ENCODE results near the gene RNF183. TPM values are rescaled to one million over a fixed set of nuclear protein-coding genes. Genes with fewer than 3 reads are reported as not detected.
A peak's percentile ranks its signal among the peaks of the same experiment; 100 is the strongest.

The RNF183 gene
- total RNA-seq, 1 donor from 2014 or later: 0.26 TPM

DNA sequence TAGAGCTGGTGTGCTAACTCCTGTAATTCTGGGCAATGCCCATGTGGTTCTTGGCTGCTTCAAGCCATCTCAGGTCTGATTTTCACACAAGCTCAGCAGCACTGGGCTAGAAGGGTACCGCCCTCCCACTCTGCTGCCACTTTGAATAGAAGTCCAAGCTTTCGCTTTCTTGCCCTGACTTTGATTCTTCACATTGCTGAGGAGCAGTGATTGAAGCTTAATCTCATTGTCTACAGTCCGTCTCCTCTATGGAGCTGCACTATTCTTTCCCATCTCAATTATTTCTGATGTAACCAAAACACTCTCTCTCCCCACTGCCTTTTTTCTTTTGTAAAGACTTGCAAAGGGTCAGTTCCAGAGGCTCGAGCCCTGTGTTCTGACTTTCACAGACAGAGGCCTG, 12.9 kb upstream of the RNF183 start:
- H3K4me3 ChIP-seq (ENCODE audit: low read depth, low read length): no peak overlapping the region
- TF ChIP-seq, protein P1, sequence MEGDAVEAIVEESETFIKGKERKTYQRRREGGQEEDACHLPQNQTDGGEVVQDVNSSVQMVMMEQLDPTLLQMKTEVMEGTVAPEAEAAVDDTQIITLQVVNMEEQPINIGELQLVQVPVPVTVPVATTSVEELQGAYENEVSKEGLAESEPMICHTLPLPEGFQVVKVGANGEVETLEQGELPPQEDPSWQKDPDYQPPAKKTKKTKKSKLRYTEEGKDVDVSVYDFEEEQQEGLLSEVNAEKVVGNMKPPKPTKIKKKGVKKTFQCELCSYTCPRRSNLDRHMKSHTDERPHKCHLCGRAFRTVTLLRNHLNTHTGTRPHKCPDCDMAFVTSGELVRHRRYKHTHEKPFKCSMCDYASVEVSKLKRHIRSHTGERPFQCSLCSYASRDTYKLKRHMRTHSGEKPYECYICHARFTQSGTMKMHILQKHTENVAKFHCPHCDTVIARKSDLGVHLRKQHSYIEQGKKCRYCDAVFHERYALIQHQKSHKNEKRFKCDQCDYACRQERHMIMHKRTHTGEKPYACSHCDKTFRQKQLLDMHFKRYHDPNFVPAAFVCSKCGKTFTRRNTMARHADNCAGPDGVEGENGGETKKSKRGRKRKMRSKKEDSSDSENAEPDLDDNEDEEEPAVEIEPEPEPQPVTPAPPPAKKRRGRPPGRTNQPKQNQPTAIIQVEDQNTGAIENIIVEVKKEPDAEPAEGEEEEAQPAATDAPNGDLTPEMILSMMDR (IDR thresholded peaks at IDR 0.05; ENCODE audit: insufficient read depth, low read length, severe bottlenecking): no peak
- FAIRE-seq: no peak

DNA sequence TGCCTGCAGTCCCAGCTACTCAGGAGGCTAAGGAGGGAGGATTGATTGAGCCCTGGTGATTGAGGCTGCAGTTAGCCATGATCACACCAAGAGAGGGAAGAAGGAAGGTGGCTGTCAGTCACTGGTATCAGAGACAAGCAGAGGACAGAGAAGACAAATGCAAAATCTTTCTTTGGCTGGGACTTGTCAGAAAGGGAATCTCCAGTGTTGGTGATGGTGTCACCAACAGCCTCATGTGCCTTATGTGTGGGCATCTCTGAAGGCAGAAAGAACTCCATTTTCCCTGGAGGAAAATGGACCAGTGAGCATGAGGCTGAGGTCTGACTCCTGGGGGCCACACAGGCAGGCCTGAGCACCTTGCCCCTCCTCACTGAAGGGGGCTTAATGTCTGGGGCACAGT, 12.1 kb upstream of the RNF183 start:
- H3K36me3 ChIP-seq (ENCODE audit: control insufficient read depth, insufficient read depth, low read length): no peaks in the 10 kb centered on the region
- no peak overlapping the region for H3K4me3 ChIP-seq (ENCODE audit: low read depth, low read length)
- no peaks in the 10 kb centered on the region for H3K27me3 ChIP-seq (ENCODE audit: control insufficient read depth, insufficient read depth, low read length)
- DNase-seq (ENCODE audit: low read depth) (no peak), FAIRE-seq (no peak)
- TF ChIP-seq, protein P1 (IDR thresholded peaks at IDR 0.05; ENCODE audit: insufficient read depth, low read length, severe bottlenecking): no peak

More for the DNA sequence above, 12.9 kb upstream of the RNF183 start:
- no peaks in the 10 kb centered on the region for H3K36me3 ChIP-seq (ENCODE audit: control insufficient read depth, insufficient read depth, low read length)
- DNase-seq (ENCODE audit: low read depth): no peak
- H3K27me3 ChIP-seq (ENCODE audit: control insufficient read depth, insufficient read depth, low read length): no peaks in the 10 kb centered on the region

DNA sequence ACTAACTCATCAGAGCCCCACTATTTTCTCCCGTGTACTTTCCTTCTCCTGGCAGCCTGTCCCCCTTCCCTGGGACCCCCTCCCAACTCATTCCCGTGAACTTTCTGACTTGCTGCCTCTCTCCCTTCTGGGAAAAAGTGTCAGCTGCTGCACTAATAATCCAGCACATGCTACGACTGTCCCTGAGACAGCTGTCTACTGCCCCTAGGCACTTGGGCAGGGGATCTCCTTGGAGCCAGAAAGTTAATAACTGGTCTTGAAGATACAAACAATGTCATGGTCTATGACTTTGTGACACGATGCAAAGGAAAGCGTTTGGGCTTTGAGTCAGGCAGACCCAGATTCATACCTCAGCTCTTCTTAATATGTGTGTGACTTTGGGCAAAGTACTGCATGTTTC, 10.1 kb upstream of the RNF183 start:
- no peak for FAIRE-seq
- Histone ChIP-seq H3K36me3 (ENCODE audit: control insufficient read depth, insufficient read depth, low read length) (no peaks in the 10 kb centered on the region), H3K4me3 (ENCODE audit: low read depth, low read length) (no peak overlapping the region), H3K27me3 (ENCODE audit: control insufficient read depth, insufficient read depth, low read length) (no peaks in the 10 kb centered on the region)
- DNase-seq (ENCODE audit: low read depth): no peak
- TF ChIP-seq, protein P1 (IDR thresholded peaks at IDR 0.05; ENCODE audit: insufficient read depth, low read length, severe bottlenecking): no peak

DNA sequence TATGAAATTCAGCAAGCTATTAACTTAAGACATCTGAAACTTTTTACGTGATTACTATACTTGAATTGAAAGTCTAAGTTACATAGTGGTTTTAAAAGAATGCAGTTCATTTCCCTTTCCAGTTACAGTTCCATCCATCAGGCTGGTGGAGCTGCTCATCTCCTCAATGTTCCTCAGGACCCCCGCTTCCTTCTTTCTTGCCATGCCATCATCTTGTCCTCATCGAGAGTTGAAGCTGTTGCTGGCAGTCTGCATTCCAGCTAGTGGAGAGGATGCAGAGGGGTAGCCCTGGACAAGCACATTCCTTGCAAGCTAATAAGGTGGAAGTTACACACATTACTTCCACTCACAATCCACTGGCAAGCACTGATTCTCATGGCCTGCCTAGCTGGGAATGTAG, 8.8 kb upstream of the RNF183 start:
- no peak overlapping the region for H3K4me3 ChIP-seq (ENCODE audit: low read depth, low read length)
- no peaks in the 10 kb centered on the region for H3K36me3 ChIP-seq (ENCODE audit: control insufficient read depth, insufficient read depth, low read length)
- DNase-seq (ENCODE audit: low read depth) (no peak), FAIRE-seq (no peak)
- H3K27me3 ChIP-seq (ENCODE audit: control insufficient read depth, insufficient read depth, low read length): no peaks in the 10 kb centered on the region
- TF ChIP-seq, protein P1 (IDR thresholded peaks at IDR 0.05; ENCODE audit: insufficient read depth, low read length, severe bottlenecking): no peak

DNA sequence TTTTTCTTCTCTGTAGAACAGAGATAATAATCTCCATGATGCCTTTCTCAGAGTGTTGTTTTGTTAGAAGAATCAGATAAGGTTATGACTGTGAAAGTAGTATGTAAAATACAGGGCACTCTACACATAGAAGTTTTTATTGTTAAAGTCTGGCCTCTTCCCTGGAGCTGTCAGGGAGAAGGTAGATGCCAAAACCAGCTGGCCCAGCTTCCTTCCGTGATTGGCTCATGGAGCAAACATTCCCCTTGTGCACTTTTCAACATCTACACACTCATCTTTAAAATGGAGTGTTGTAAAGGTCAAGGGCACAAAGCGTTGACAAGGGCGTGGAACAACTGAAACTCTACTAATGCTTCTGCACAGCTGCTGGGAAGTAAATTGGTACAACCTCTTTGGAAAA, 7.4 kb upstream of the RNF183 start:
- no peaks in the 10 kb centered on the region for H3K27me3 ChIP-seq (ENCODE audit: control insufficient read depth, insufficient read depth, low read length)
- H3K4me3 ChIP-seq (ENCODE audit: low read depth, low read length): no peak overlapping the region
- FAIRE-seq: no peak
- TF ChIP-seq, protein P1 (IDR thresholded peaks at IDR 0.05; ENCODE audit: insufficient read depth, low read length, severe bottlenecking): no peak
- no peaks in the 10 kb centered on the region for H3K36me3 ChIP-seq (ENCODE audit: control insufficient read depth, insufficient read depth, low read length)
- no peak for DNase-seq (ENCODE audit: low read depth)

DNA sequence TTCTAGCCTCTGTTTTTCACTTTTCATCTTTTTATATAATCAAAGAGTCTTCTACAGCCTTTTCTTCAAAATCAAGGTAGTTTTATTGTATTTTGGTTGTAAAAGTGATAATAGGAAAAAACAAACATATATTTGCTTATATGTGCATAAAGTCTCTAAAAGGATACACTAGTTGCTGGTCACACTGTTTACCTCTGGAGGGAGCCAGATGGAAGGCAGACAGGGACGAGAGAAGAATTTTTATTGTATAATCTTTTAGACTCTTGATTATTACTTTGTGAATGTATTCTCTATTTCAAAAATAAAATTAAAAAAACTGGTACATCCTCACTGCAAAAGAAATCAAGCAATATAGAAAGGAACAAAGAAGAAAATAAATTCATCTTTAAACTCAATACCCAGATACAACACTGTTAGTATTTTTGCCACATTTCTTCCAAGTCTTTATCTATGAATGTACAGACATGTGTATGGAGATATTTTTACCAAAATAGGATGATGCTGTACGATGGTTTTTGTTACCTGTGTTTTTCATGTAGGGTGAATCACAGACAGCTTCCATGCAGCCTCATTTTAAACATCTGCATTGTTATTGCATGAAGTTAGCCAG, 6.1 kb upstream of the RNF183 start:
- TF ChIP-seq, protein P1 (IDR thresholded peaks at IDR 0.05; ENCODE audit: insufficient read depth, low read length, severe bottlenecking): peak; percentile 49
- Histone ChIP-seq H3K4me3 (ENCODE audit: low read depth, low read length) (no peak overlapping the region), H3K36me3 (ENCODE audit: control insufficient read depth, insufficient read depth, low read length) (no peaks in the 10 kb centered on the region), H3K27me3 (ENCODE audit: control insufficient read depth, insufficient read depth, low read length) (no peaks in the 10 kb centered on the region)
- DNase-seq (ENCODE audit: low read depth): peak; percentile 49
- no peak for FAIRE-seq
